Measurements from ENCODE around the gene HIPK2. TPM values are rescaled to one million over a fixed set of nuclear protein-coding genes. Genes with fewer than 3 reads are reported as not detected.

HIPK2 gene
- total and polyA plus RNA-seq, 2 experiments from 2014 or later, result 7.3 to 16.9 TPM

GRCh38 chr7:139776486-139777132, 1.2 kb downstream of the HIPK2 start:
- Mint-ChIP-seq H3K4me1 (peaks cover 30% of the 10 kb centered on the region), H3K27me3 (ENCODE audit: insufficient read depth, low read depth, poor library complexity) (peaks cover 27% of the 10 kb centered on the region), H3K9me3 (no peaks in the 10 kb centered on the region; the same call in 2 of the 3 replicates), H3K4me3 (peak overlapping the region; percentile 97), H3K27ac (peak overlapping the region; percentile 90), H3K36me3 (ENCODE audit: low read depth) (peaks cover 7% of the 10 kb centered on the region; the same call in 2 of the 3 replicates)
- TF ChIP-seq ZNF331 (CRISPR knock-in tag; IDR thresholded peaks at IDR 0.05; ENCODE audit: low read depth) (no peak), EZH2 (IDR thresholded peaks at IDR 0.05; ENCODE audit: low read depth, unreplicated experiment) (no peak)
- no peak overlapping the region for H3K27ac ChIP-seq (ENCODE audit: low read depth)
- H2AFZ ChIP-seq, result peak overlapping the region; percentile 92
- H3K36me3 ChIP-seq (ENCODE audit: insufficient read depth), result no peaks in the 10 kb centered on the region
- H3K4me3 ChIP-seq, result peak overlapping the region; percentile 96
- H4K20me1 ChIP-seq (replicated peaks; ENCODE audit: insufficient read depth), result peaks cover 7% of the 10 kb centered on the region; the same call in 1 of the 2 replicates
- ATAC-seq (peak; percentile 4), DNase-seq (ENCODE audit: low spot score) (peak; percentile 53)
- H3K9me2 ChIP-seq (ENCODE audit: insufficient read depth), result no peaks in the 10 kb centered on the region
- H3K27me3 ChIP-seq (ENCODE audit: insufficient read depth), result peaks cover 42% of the 10 kb centered on the region
- 0 out of 2 replicates have a peak, but pooled peaks cover 6% of the 10 kb centered on the region for H3F3A ChIP-seq (replicated peaks; ENCODE audit: low read depth)
- peak overlapping the region; percentile 99 for H3K4me2 ChIP-seq
- H3K4me1 ChIP-seq (ENCODE audit: insufficient read depth), result peaks cover 14% of the 10 kb centered on the region
- peaks cover 34% of the 10 kb centered on the region for H3K79me2 ChIP-seq (replicated peaks; ENCODE audit: insufficient read depth)

GRCh38 chr7:139775829-139776266, 1.9 kb downstream of the HIPK2 start:
- TF ChIP-seq ZNF331 (CRISPR knock-in tag; IDR thresholded peaks at IDR 0.05; ENCODE audit: low read depth) (no peak), CTCF (conservative IDR thresholded peaks at IDR 0.05; ENCODE audit: low read depth in 2 of 2) (peak; percentile 61 to 75), ZNF114 (CRISPR knock-in tag; IDR thresholded peaks at IDR 0.05) (no peak)
- H3F3A ChIP-seq (replicated peaks; ENCODE audit: low read depth), result 0 out of 2 replicates have a peak, but pooled peaks cover 6% of the 10 kb centered on the region
- H3K27ac Mint-ChIP-seq, result no peak overlapping the region
- H3K4me3 Mint-ChIP-seq, result peak overlapping the region; percentile 97
- peaks cover 7% of the 10 kb centered on the region; the same call in 1 of the 2 replicates for H4K20me1 ChIP-seq (replicated peaks; ENCODE audit: insufficient read depth)
- peaks cover 40% of the 10 kb centered on the region for H3K27me3 ChIP-seq (ENCODE audit: insufficient read depth)
- H3K4me3 ChIP-seq, result peak overlapping the region; percentile 96
- DNase-seq (ENCODE audit: low spot score) (peak; percentile 83), ATAC-seq (peak; percentile 31)
- peaks cover 37% of the 10 kb centered on the region for H3K4me1 Mint-ChIP-seq
- peaks cover 34% of the 10 kb centered on the region for H3K79me2 ChIP-seq (replicated peaks; ENCODE audit: insufficient read depth)
- peaks cover 27% of the 10 kb centered on the region for H3K27me3 Mint-ChIP-seq (ENCODE audit: insufficient read depth, low read depth, poor library complexity)
- H3K9me2 ChIP-seq (ENCODE audit: insufficient read depth), result no peaks in the 10 kb centered on the region
- H3K27ac ChIP-seq (ENCODE audit: low read depth), result no peak overlapping the region
- peaks cover 7% of the 10 kb centered on the region; the same call in 2 of the 3 replicates for H3K36me3 Mint-ChIP-seq (ENCODE audit: low read depth)
- H3K36me3 ChIP-seq (ENCODE audit: insufficient read depth), result no peaks in the 10 kb centered on the region
- H3K4me2 ChIP-seq, result peak overlapping the region; percentile 99
- H3K4me1 ChIP-seq (ENCODE audit: insufficient read depth), result peaks cover 14% of the 10 kb centered on the region
- H3K9me3 Mint-ChIP-seq, result no peaks in the 10 kb centered on the region; the same call in 2 of the 3 replicates
- no peak overlapping the region for H2AFZ ChIP-seq

GRCh38 chr7:139774376-139774775, 3.4 kb downstream of the HIPK2 start:
- no peak for DNase-seq (ENCODE audit: low spot score)
- no peaks in the 10 kb centered on the region for H3K36me3 ChIP-seq (ENCODE audit: insufficient read depth)
- H4K20me1 ChIP-seq (replicated peaks; ENCODE audit: insufficient read depth), result peaks cover 7% of the 10 kb centered on the region; the same call in 1 of the 2 replicates
- H3K9me2 ChIP-seq (ENCODE audit: insufficient read depth), result no peaks in the 10 kb centered on the region
- peaks cover 25% of the 10 kb centered on the region for H3K27me3 ChIP-seq (ENCODE audit: insufficient read depth)
- Mint-ChIP-seq H3K4me1 (peaks cover 41% of the 10 kb centered on the region), H3K27me3 (ENCODE audit: insufficient read depth, low read depth, poor library complexity) (peaks cover 25% of the 10 kb centered on the region), H3K36me3 (ENCODE audit: low read depth) (peaks cover 7% of the 10 kb centered on the region; the same call in 2 of the 3 replicates), H3K4me3 (no peak overlapping the region), H3K27ac (no peak overlapping the region), H3K9me3 (no peaks in the 10 kb centered on the region; the same call in 2 of the 3 replicates)
- 0 out of 2 replicates have a peak, but pooled peaks cover 6% of the 10 kb centered on the region for H3F3A ChIP-seq (replicated peaks; ENCODE audit: low read depth)
- H3K4me2 ChIP-seq, result no peak overlapping the region
- H2AFZ ChIP-seq, result no peak overlapping the region
- ATAC-seq, result no peak
- H3K27ac ChIP-seq (ENCODE audit: low read depth), result no peak overlapping the region
- peaks cover 14% of the 10 kb centered on the region for H3K4me1 ChIP-seq (ENCODE audit: insufficient read depth)
- peaks cover 47% of the 10 kb centered on the region for H3K79me2 ChIP-seq (replicated peaks; ENCODE audit: insufficient read depth)
- TF ChIP-seq ZNF114 (CRISPR knock-in tag; IDR thresholded peaks at IDR 0.05) (no peak), JUNB (IDR thresholded peaks at IDR 0.05; ENCODE audit: unreplicated experiment) (no peak), REST (IDR thresholded peaks at IDR 0.05; ENCODE audit: unreplicated experiment) (no peak)
- no peak overlapping the region for H3K4me3 ChIP-seq

Measured in GM23338 (cell line).